DND-41 (cell line): ENCODE results near the gene EDAR.

Source experiments
- CTCF ChIP-seq: IDR thresholded peaks from 2 replicates; pipeline ENCODE4 v1.5.1; 2012; ENCODE audit warnings: borderline replicate concordance, low read length, moderate library complexity, mild to moderate bottlenecking; ENCODE audit not compliant: poor library complexity, severe bottlenecking; ENCODE audit errors: extremely low read depth
- EZH2 ChIP-seq: IDR thresholded peaks from 3 replicates; pipeline ENCODE4 v1.6.1; 2012; ENCODE audit warnings: borderline replicate concordance, low read depth, mild to moderate bottlenecking, moderate library complexity, low read length, inconsistent platforms; ENCODE audit not compliant: severe bottlenecking

DNA sequence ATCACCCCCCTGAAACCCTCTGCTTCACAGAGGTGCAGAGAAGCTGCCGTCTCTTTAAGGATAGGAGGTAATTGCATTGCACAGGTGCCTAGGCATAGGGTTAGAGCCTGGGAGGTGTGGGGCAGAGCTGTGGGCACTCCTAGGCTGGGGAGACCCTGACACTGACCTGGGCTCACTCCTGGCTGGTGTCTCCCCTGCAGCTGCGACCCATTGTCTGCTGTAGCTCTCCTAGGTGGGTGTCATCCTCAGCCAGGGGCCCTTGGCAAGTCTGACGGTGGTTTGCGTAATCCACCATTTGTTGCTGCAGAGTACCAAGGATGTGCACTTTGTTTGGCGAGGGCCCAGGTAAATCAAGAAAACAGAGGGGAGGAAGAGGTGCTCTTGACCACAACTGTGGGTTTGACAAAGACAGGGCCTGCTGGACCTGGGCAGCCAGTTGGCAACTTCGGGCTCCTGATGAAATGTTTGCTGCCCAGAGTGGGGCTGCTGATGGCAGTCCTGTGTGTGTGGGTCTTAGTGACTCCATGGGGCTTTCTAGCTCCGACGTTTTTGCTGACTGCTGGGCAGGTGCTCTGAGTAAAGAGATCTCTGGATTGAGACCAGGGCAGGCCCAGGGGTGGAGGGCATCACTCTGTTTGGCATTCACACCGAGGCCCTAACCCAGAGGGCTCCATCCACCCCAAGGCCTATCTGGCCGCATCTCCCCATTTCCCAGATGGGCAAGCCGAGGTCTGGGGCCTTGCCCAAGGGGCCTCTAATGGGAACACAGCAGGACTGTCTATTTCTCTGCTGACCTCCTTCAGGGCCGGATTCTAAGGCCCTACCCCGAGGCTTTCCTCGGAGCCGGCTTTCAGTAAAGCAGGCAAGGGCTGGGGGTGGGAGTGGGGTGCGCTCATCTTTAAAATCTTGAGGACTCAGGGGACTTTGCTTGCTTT lies 67.7 kb downstream of the EDAR start:
- TF ChIP-seq CTCF (no peak), EZH2 (no peak)
